AML-193 (cell line): Measurements from ENCODE around the gene CDHR5.
"Not testable (repeated sequence)": the region's sequence is repeated elsewhere in the genome, so short reads cannot be mapped to it uniquely, and the experiment has no call there.

Experiments used
- DNase-seq, 2 experiments: peaks; one replicate each; lab custom pipeline; 2025; lab: John Stamatoyannopoulos, UW

The CDHR5 gene, protein sequence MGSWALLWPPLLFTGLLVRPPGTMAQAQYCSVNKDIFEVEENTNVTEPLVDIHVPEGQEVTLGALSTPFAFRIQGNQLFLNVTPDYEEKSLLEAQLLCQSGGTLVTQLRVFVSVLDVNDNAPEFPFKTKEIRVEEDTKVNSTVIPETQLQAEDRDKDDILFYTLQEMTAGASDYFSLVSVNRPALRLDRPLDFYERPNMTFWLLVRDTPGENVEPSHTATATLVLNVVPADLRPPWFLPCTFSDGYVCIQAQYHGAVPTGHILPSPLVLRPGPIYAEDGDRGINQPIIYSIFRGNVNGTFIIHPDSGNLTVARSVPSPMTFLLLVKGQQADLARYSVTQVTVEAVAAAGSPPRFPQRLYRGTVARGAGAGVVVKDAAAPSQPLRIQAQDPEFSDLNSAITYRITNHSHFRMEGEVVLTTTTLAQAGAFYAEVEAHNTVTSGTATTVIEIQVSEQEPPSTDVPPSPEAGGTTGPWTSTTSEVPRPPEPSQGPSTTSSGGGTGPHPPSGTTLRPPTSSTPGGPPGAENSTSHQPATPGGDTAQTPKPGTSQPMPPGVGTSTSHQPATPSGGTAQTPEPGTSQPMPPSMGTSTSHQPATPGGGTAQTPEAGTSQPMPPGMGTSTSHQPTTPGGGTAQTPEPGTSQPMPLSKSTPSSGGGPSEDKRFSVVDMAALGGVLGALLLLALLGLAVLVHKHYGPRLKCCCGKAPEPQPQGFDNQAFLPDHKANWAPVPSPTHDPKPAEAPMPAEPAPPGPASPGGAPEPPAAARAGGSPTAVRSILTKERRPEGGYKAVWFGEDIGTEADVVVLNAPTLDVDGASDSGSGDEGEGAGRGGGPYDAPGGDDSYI

DNA sequence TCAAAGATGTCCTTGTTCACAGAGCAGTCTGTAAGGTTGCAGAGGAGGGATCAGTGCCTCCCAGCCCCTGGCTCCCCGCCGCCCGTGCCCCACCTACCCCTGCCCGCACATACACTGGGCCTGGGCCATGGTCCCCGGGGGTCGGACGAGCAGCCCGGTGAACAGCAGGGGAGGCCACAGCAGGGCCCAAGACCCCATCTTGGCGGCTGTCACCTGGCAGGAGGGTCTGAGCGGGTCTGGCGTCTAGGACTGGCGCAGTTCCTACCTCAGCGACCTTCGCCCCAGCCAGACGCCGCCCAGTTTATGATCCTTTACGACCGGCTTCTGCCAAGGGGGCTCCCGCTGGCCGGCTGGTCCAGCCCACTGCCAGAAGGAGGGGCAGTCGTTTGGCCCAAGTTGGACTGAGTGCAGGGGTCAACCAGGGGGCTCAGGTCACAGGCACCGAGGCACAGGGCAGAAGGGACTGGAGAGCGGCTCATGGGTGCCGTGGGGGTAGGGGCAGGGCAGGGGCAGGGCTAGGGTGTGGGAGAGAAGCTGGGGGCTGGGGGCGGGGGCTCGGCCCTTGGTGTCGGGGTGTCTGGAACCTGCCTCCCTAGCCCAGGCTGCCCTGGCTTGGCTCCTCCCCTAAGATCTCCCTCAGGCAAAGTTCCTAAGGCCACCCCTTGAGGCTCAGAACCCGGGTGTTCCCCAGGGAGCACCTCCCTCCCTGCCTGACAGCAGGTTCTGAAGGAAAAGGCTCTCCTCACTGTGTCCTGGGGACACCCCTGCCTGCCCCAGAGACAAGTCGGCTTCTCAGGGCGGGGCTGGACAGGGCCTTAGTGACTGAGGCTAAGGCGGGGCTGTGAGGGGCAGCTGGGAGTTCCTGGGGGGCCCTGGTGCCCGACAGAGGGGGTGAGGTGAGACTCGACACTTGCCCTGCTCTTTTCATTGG, at the start of gene CDHR5:
CDHR5 (minus strand) TSS at position 251 of the 931 bp plus-strand sequence; CDS start at position 198, 53 bp downstream.
- no peak for DNase-seq

DNA sequence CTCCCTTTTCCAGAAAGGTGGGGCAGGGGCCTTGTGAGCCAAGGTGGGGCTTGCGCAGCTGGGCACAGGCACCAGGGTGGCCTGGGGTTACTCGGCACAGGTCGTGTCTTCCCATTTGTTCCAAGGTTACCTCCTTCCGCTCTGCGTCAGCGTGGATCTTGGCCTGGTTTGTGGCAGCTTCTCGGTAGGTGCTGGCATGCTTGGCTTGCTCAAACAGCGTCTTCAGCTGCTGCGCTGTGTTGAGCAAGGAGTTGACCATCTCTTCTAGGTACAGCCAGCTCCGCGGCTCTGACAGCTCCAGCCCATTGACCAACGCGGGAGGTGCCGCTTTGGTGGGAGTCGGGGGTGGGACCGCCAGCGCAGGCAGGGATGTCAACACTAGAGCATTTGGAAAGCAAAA, 49.7 kb upstream of the CDHR5 start:
- no peak for DNase-seq

DNA sequence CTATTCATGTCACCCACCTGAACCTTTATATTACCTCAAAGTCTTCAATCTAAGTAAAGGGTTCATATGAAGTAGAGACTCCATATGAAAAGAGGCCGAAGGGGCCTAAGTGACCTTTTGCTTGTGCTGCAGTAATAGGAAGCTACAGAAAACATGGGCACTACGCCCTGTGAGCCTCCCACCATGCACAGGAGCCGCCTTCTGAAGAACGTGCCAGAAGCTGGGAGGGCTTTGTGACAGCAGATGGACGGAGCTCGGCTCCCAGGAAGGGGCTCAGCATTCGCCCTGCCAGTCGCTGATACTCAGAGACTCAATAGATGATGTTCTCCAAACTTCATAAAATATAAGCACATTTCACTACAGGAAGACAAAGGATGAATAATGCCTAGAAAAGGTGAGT, 49.1 kb upstream of the CDHR5 start:
- no peak for DNase-seq

DNA sequence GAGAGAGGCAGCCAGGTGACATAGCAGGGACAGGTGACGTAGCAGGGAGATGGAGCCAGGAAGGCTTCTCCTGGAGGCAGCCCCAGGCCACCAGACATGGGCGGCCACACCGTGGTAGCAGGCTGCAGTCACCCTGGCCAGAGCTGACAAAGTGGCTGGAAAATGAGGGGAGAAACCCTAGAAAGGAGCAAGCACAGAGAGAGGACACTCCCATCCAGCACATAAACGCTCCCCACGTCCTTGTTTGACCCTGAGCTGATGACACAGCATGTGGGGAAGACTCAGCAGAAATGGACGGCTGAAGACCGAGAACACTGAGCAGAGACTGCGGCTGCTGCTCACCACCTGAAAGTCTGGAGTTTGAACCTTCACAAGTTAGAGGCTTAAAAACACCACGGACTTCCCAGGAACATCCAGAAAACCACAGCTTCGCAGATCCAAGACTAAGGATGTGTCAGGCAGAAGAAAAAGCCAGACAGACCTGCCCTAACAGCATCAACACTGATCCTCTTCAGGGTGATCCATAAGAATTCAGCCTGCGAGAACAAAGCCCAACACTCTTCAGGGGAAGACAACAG, 41.0 kb upstream of the CDHR5 start:
- DNase-seq = no peak

DNA sequence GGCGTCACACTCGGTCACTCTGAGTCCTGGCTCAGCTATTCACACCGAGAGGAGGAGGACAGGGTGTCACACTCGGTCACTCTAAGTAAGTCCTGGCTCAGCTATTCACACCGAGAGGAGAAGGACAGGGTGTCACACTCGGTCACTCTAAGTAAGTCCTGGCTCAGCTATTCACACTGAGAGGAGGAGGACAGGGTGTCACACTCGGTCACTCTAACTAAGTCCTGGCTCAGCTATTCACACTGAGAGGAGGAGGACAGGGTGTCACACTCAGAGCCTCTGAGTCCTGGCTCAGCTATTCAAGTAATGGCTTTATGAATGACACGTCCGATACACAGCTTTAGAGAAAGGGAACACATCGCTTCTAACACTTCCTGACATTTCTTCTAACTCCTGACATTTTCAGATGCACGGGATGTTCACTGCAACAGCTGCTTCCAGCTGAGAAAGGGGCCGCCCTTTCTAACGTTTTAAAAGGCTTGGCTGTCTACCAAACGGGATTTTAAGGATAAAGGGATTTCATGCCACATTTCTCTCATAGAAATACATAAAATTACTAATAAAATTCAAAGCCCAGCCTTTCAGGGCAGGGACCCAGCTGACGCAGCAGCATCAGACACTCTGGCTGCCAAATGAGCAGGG, 40.4 kb upstream of the CDHR5 start:
- no peak for DNase-seq

DNA sequence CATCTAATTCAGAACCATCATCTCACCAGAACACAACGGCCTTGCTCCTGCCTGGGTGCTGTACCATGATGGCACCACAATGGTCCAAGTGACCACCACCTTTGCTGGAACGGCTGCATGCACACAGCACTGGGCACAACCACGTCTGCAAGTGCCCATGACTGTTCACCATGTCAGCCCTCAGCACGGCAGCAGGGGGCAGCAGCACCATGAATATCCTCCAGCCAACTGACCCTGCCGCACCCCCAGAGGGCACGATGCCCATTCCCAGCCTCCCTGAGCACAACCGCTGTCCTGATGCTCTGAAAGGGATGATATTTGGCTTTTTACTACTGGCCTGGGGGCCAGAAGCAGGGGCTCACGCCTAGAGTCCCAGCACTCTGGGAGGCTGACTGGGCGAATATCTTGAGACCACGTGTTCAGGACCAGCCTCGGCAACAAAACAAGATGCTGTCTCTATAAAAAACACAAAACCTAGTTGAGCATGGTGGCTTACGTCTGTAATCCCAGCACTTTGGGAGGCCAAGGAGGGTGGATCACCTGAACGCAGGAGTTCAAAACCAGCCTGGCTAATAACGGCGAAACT, 38.0 kb upstream of the CDHR5 start:
- DNase-seq = peak; percentile 15 to 22

DNA sequence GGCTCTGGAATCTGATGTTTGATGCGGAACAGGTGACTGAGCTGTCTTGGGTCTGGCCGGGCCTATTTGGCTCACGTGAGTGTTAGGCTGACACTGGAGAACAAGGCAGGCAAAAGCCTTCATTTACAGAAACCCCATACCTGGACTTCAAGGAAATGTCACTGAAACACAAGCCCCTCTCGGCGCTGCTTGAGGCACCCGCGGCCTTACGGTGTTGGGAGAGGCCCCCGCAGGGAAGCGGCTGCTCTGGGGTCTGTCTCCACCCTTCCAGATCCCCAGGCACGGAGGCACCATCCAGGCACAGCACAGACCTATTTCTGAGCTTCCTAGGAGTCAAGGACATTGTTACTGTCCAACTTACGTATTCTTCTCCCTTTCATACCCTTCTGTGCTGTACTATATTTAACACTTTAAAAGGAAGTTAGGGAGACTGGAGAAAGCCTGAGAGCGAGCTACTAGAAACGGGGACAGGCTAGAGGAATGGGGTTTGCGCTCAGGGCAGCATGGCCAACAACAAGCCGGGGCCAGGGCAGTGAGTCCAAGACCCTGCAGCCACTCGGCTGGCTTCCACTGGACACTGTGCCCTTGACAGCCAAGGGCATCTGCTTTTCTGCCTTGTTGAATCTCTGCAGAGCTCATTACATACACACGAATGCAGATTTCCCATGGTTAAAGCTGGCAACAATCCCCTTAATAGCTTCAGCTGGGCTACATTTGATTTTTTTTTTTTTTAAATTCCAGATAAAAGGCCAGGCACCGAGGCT, 36.1 kb upstream of the CDHR5 start:
- DNase-seq = no peak

DNA sequence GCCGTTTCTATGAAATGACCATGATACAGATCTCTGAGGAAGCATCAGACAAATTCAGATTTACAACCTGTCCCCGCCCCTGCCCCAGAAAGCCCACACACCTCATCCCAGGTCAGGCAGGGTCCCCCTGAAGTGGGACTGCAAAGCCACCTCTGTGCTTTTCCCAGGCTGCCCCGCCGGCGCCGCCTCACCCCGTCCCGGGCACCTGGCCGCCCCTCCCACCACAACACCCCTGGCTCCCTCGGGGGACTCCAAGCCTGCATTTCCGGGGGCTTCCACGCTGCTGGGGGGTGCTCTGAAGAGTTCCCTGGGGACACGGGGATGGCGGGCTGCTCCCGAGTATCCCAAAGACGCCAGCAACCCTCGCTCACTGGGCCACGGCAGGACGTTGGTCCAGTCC, 35.5 kb upstream of the CDHR5 start:
- DNase-seq = no peak

DNA sequence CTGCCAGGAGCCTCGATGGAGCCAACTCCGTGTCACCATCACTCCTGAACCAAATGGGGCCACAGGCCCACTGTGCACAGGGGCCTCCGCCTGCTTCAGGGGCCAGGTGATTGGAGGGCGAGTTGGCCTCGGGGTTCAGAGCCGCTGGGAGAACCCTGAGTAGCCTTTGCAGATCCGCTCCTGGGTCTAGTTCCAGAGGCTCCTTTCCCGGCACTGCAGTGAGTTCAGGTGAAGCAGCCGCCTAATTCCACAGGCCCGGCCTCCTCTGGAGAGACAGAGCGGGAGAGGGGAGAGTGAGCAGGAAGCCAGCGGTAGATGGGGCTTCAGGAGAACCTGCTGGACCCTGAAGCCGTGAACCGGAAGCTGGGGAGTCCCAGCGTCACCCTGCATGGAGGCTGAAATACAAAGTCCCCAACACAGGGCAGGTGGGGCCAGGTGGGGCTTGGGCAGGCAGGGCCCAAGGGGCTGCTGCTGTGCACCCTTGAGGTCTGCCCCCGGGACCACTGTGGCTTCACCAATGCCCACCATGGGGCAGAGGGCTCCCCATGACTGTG, 34.9 kb upstream of the CDHR5 start:
- no peak for DNase-seq

DNA sequence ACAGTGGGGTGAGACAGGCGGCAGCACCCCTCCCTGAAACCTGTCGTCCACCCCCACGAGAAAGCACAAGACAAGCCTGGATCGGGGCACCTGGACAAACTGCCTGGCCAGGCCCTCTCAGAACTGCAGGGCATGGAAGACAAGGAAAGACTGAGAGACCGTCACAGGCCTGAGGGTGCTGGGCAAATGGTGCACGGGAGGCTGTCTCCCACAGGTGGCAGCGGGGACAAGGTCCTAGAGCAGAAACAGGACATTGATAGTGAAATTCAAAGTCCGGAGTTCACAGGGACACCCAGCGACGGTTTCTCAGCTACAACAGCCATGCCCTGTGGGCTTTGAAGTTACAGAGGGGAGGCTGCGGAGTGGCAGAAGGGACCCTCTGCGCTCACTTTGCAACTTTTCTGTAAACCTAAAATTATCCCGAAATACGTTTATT, 33.0 kb upstream of the CDHR5 start:
- DNase-seq = no peak

DNA sequence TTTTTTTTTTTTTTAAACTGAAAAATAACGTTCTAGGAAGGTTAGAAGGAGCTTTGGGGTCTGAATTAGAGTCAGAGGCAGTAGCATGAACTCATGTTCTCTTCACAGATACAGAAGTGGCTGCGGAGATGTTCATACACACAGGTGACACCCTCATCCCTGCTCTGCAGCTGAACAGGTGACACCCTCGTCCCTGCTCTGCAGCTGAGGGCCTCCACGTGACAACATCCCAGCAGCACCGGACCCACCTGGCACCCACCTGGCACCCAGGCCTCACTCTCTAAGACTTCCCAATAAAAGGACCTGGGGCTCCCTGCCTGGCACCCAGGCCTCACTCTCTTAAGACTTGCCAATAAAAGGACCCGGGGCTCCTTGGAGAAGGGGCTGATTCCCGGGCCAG, 32.1 kb upstream of the CDHR5 start:
- no peak for DNase-seq

DNA sequence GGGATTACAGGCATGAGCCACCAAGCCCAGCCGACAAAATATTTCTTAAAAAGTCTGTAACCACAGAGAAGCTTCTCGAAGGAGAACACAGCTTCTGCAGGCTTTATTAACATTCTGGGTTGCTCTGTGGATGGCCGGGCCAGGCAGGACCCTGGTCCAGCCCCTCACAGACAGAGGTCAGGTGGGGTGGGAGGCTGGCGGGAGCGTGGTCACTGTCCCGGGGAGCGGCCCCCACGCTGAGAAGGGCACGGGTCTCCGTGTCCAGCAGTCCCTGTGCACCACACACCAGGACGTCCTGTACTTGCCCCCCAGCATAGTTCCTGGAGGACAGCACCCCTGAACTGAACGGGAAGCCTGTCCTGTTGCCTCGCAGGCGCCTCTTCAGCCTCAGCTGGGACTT, 31.7 kb upstream of the CDHR5 start:
- no peak for DNase-seq

DNA sequence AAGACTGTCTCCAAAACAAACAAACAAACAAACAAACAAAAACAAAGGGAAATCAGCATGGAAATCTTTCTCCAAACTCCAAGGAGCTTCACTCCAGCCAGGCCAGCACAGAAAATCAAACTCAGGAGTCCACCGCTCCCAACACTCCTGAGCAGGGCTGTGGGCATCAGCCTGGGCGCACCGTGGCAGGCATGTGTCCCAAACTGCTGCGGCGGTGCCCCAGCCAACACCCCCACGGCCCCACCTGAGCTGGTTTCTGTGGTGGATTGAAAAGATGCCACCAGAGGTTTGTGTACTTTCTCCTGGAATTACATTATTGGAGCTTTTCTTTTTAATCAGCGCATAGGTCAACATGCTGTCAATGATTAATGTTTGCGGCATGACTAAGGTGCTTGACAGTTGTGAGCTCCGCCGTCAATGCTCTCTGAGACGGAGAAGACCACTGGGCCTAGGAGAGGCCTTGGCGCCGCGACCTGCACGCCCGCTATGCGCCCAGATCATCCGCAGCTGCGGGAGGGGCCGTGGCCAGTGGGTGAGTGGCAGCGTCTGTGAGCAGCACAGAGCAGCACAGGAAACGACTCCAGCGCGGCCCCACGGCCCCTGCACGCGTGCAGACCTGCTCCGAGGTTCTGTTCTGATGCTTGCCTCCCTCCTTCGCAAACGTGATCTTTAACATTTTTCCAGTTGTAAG, 30.4 kb upstream of the CDHR5 start:
- DNase-seq = no peak

DNA sequence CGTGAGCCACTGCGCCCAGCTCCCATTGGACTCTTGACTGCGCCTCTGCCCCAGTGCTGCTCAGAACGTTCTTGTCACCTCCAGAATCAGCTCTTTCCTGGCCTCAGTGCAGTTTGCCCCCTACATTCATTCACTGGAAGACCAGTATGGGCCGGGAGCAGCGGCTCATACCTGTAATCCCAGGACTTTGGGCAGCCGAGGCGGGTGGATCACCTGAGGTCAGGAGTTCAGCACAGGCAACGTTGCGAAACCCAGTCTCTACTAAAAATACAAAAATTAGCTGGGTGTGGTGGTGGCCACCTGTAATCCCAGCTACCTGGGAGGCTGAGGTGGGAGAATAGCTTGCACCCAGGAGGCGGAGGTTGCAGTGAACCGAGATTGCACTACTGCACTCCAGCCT, 29.7 kb upstream of the CDHR5 start:
- not testable (repeated sequence) for DNase-seq

DNA sequence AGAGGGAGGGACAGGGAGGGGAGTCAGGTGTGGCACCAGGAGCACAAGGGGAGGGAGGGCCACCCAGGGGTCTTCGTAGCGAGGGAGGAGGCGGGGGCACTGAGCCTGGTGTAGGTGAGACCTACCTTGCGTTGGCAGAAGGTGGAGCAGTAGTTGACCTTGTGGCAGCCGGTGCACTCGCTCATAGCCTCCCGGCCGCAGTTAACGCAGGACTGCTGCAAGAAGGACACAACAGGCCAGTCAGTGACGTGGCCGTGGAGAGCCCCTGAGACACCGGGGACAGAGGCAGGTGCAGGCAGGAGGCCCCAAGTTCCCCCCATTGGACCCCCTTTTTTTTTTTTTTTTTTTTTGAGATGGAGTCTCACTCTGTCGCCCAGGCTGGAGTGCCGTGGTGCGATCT, 29.1 kb upstream of the CDHR5 start:
- no peak for DNase-seq

DNA sequence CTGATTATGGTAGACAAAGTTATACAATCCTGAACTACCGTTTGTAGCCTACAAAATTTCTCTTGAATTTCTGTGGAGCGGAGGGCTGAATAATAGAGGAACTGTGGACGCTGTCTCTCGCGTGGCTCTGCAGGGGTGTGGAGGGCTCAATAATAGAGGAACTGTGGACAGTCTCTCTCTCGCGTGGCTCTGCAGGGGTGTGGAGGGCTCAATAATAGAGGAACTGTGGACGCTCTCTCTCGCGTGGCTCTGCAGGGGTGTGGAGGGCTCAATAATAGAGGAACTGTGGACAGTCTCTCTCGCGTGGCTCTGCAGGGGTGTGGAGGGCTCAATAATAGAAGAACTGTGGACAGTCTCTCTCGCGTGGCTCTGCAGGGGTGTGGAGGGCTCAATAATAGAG, 28.4 kb upstream of the CDHR5 start:
- DNase-seq = not testable (repeated sequence)

DNA sequence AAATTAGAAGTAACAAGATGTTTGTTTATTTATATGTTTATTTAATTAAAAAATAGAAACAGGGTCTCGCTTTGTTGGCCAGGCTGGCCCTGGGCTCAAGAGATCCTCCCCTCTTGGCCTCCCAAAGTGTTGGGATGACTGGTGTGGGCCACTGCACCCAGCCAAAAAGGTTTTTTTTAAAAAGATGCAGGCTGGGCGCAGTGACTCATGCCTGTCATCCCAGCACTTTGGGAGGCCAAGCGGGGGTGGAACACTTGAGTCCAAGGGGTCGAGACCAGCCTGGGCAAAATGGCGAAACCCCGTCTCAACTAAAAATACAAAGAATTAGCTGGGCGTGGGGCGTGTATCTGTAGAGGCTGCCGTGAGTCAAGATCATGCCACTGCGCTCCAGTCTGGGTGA, 25.7 kb upstream of the CDHR5 start:
- no peak for DNase-seq

DNA sequence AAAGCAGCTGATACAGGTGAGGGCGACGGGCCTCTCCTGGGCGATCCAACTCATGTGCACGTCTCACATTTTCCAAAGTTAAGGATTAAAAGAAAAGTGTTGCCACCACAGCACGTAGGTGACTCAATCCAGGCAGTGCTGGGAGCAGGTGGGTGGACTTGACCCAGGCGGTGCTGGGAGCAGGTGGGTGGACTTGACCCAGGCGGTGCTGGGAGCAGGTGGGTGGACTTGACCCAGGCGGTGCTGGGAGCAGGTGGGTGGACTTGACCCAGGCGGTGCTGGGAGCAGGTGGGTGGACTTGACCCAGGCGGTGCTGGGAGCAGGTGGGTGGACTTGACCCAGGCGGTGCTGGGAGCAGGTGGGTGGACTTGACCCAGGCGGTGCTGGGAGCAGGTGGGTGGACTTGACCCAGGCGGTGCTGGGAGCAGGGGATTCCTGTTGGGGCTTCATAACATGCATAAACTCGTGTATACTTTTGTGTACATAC, 23.0 kb upstream of the CDHR5 start:
- DNase-seq = not testable (repeated sequence)

DNA sequence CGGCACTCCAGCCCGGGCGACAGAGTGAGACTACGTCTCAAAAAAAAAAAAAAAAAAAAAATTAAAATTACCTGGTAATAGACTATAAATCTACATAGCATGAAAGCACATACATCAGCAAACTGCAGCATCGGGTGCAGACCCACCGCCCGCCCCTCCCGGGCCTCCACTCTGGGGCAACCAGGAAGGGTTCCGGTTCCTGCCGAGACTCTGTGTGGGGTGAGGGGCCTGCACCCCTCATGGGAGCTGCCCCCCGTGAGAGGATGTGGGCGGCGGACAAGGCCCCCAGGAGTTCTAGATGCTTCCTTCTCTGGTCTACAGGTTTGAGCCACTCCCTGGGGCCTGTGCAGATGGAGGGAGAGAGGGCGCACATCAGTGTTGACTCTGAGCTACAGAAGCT, 21.5 kb upstream of the CDHR5 start:
- DNase-seq = no peak
